Spleen (tissue), 11 donors: ENCODE data around the gene SLC2A4. TPM values are rescaled to one million over a fixed set of nuclear protein-coding genes. Genes with fewer than 3 reads are reported as not detected.

Experiments
- DNase-seq: peaks from one replicate; pipeline ENCODE4 v3.0.0-alpha.2; 2020
- H3K27ac ChIP-seq, 8 donors: fragments of 200-600 bp; sonication (generic) in 7 of 8; 1 replicate in 4 of 8; 2 replicates in 4 of 8; pipeline versions ENCODE4 v1.5.0 to v1.8.0; 2016 to 2021; ENCODE audit warnings: inconsistent platforms in 4 of 8, mild to moderate bottlenecking in 4 of 8, moderate library complexity in 1 of 8
- H3K27me3 ChIP-seq, 7 donors: fragments of 200-600 bp; sonication (generic) in 6 of 7; replicated peaks in 1 of 7; 1 replicate in 4 of 7; 2 replicates in 3 of 7; pipeline versions ENCODE4 v1.5.0 to v1.8.0; 2016 to 2021; ENCODE audit warnings: inconsistent platforms in 3 of 7, mild to moderate bottlenecking in 1 of 7
- H3K36me3 ChIP-seq, 6 donors: fragments of 200-600 bp; sonication (generic) in 5 of 6; 1 replicate in 4 of 6; 2 replicates in 2 of 6; pipeline versions ENCODE4 v1.5.0 to v1.8.0; 2016 to 2021; ENCODE audit warnings: inconsistent platforms in 2 of 6
- H3K4me1 ChIP-seq, 6 donors: fragments of 200-600 bp; sonication (generic) in 5 of 6; 1 replicate in 3 of 6; 2 replicates in 3 of 6; pipeline versions ENCODE4 v1.5.0 to v1.8.0; 2016 to 2021; ENCODE audit warnings: inconsistent platforms in 3 of 6
- H3K4me3 ChIP-seq, 8 donors: fragments of 200-600 bp; sonication (generic) in 7 of 8; 1 replicate in 4 of 8; 2 replicates in 4 of 8; pipeline versions ENCODE4 v1.5.0 to v1.8.0; 2016 to 2021; ENCODE audit warnings: inconsistent platforms in 4 of 8, mild to moderate bottlenecking in 4 of 8, moderate library complexity in 2 of 8
- H3K9me3 ChIP-seq, 8 donors: fragments of 200-600 bp; sonication (generic) in 7 of 8; 1 replicate in 4 of 8; 2 replicates in 4 of 8; pipeline versions ENCODE4 v1.5.0 to v1.8.0; 2016 to 2021; ENCODE audit warnings: inconsistent platforms in 4 of 8
- POLR2A ChIP-seq, 3 donors: fragments of 450-650 bp; IDR thresholded peaks; one replicate each; pipeline ENCODE4 v1.5.1; 2017; ENCODE audit warnings: antibody characterized with exemption in 3 of 3, mild to moderate bottlenecking in 1 of 3
- POLR2AphosphoS5 ChIP-seq, 3 donors: sonication (generic); formaldehyde crosslinking; IDR thresholded peaks; one replicate each; pipeline ENCODE4 v1.5.1; 2017; ENCODE audit warnings: antibody characterized with exemption in 3 of 3
- WGBS, 5 donors: extraction: QIAGEN DNeasy Blood & Tissue Kit in 3 of 5; methylation state at CpG; one replicate each; pipeline versions ENCODE4 v1.1.5 to v1.1.7; 2013 to 2018; 5-methylcytosine and 5-hydroxymethylcytosine counted together
- intact Hi-C: fragments of 100-400 bp; cut with DNase I; formaldehyde crosslinking; loops from one replicate; pipeline ENCODE4 v1.15.0; 2023; ENCODE audit warnings: low total_unique reads
- polyA plus RNA-seq, 3 donors: library from polyadenylated mRNA; stranded (reverse); fragments of 200-250 nt; gene quantifications; one replicate each; pipeline ENCODE4 v1.2.1, GENCODE V29; 2013
- total RNA-seq, 7 donors: library from RNA; depleted of rRNA in 3 of 7; stranded (reverse); fragments of >200 nt in 3 of 7; fragmentation: NEBNext Ultra II Directional in 4 of 7; extraction: Animal tissue kit (Norgen Biotek cat#: 25700) in 4 of 7; gene quantifications; one replicate each; pipeline versions ENCODE4 v1.1.0 to v1.2.1, GENCODE V29; 2016 to 2021
- TF ChIP-seq, protein P1 (sequence below), 11 experiments: fragments of 200-600 bp in 7 of 11; fragments of 450-650 bp in 4 of 11; sonication (generic) in 4 of 11; IDR thresholded peaks in 8 of 11; conservative IDR thresholded peaks in 3 of 11; 1 replicate in 7 of 11; 2 replicates in 4 of 11; pipeline versions ENCODE4 v1.4.0 to v1.8.0; 2016 to 2021; ENCODE audit warnings: antibody characterized with exemption in 11 of 11, inconsistent platforms in 4 of 11, mild to moderate bottlenecking in 1 of 11
- donor health status: healthy with polysubstance abuse.
- donor health status: DM: no; HTN: no; CAD: no; lungs with moderate emphysema.
- donor health status: DM: no; HTN: no; CAD: no.
- donor health status: Bipolar disorder and iron deficiency.
- donor health status: healthy.
- donor health status: DM: no; HTN: no; CAD: no.
- donor health status: DM: yes; HTN: yes; CAD: no.

SLC2A4 gene
- total and polyA plus RNA-seq, 10 donors, result 0.07 to 1.6 (median 0.49) TPM

DNA sequence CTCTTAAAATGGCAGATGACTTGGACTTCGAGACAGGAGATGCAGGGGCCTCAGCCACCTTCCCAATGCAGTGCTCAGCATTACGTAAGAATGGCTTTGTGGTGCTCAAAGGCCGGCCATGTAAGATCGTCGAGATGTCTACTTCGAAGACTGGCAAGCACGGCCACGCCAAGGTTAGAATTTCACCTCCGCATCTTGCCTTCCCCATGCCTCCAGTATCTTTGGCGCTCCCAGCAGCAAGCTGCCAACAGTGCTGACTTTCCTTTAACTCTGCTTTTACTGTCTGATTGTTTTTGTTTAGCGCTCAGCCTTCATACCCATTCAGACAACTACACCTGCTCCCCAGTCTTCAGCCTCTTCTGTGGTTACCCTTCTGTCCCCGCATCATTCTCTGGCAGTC lies 28.1 kb downstream of the SLC2A4 start:
- peak overlapping the region in 6 of 8 donors; percentile 90 to 97 (median 92) for H3K4me3 ChIP-seq
- no peak for DNase-seq
- peaks cover 0 to 52% (median 46%) of the 10 kb centered on the region in 6 donors for H3K36me3 ChIP-seq
- peaks cover 38 to 75% (median 63%) of the 10 kb centered on the region in 6 donors for H3K4me1 ChIP-seq
- TF ChIP-seq, protein P1, sequence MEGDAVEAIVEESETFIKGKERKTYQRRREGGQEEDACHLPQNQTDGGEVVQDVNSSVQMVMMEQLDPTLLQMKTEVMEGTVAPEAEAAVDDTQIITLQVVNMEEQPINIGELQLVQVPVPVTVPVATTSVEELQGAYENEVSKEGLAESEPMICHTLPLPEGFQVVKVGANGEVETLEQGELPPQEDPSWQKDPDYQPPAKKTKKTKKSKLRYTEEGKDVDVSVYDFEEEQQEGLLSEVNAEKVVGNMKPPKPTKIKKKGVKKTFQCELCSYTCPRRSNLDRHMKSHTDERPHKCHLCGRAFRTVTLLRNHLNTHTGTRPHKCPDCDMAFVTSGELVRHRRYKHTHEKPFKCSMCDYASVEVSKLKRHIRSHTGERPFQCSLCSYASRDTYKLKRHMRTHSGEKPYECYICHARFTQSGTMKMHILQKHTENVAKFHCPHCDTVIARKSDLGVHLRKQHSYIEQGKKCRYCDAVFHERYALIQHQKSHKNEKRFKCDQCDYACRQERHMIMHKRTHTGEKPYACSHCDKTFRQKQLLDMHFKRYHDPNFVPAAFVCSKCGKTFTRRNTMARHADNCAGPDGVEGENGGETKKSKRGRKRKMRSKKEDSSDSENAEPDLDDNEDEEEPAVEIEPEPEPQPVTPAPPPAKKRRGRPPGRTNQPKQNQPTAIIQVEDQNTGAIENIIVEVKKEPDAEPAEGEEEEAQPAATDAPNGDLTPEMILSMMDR (IDR thresholded peaks at IDR 0.05 in 8 of 11, conservative IDR thresholded peaks at IDR 0.05 in 3 of 11), result no peak
- no peak for TF ChIP-seq POLR2A (IDR thresholded peaks at IDR 0.05)
- TF ChIP-seq POLR2AphosphoS5 (IDR thresholded peaks at IDR 0.05), result peak in 1 of 3 donors; percentile 8
- intact Hi-C loops, result loop anchor here (10.0 kb wide), 1 partner anchor 265 kb away; the partner anchor contains the start of gene SLC16A11
- H3K9me3 ChIP-seq, result no peaks in the 10 kb centered on the region
- H3K27ac ChIP-seq, result peak overlapping the region in 7 of 8 donors; percentile 5 to 100 (median 99)
- WGBS, 5 donors, result 75 to 85% (median 79%) methylated on average over 12 of the region's 12 CpGs
- H3K27me3 ChIP-seq, result no peaks in the 10 kb centered on the region

DNA sequence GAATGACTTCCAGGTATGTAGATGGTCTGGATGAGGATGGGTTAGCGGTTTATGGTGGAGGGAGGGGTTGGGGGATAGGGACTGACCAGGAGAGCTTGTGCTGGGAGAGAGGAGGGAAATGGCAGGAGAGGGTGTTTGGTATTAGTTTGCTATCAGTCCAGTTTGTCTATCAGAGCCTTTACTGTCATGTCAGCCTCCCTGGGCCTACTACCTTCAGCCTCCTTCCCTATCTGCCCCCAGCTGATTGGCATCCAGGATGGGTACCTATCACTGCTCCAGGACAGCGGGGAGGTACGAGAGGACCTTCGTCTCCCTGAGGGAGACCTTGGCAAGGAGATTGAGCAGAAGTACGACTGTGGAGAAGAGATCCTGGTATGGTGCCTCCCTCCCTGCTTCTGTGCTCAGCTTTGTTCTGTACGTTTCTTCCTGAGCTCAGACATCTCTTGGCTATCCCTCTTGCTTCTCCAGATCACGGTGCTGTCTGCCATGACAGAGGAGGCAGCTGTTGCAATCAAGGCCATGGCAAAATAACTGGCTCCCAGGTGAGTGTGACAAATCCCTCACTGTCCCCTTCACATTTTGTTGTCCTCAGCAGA lies 29.7 kb downstream of the SLC2A4 start:
- Histone ChIP-seq H3K27me3 (no peaks in the 10 kb centered on the region), H3K4me1 (peaks cover 41 to 80% (median 69%) of the 10 kb centered on the region in 6 donors), H3K4me3 (no peak overlapping the region), H3K27ac (peak overlapping the region in 3 of 8 donors; percentile 34 to 100 (median 99)), H3K36me3 (peaks cover 0 to 58% (median 46%) of the 10 kb centered on the region in 6 donors), H3K9me3 (no peaks in the 10 kb centered on the region)
- TF ChIP-seq, protein P1 (IDR thresholded peaks at IDR 0.05 in 8 of 11, conservative IDR thresholded peaks at IDR 0.05 in 3 of 11), result no peak
- TF ChIP-seq POLR2AphosphoS5 (IDR thresholded peaks at IDR 0.05), result no peak
- TF ChIP-seq POLR2A (IDR thresholded peaks at IDR 0.05), result no peak
- 76 to 90% (median 85%) methylated on average over 7 of the region's 7 CpGs for WGBS, 5 donors
- intact Hi-C loops, result no loop called here
- no peak for DNase-seq

DNA sequence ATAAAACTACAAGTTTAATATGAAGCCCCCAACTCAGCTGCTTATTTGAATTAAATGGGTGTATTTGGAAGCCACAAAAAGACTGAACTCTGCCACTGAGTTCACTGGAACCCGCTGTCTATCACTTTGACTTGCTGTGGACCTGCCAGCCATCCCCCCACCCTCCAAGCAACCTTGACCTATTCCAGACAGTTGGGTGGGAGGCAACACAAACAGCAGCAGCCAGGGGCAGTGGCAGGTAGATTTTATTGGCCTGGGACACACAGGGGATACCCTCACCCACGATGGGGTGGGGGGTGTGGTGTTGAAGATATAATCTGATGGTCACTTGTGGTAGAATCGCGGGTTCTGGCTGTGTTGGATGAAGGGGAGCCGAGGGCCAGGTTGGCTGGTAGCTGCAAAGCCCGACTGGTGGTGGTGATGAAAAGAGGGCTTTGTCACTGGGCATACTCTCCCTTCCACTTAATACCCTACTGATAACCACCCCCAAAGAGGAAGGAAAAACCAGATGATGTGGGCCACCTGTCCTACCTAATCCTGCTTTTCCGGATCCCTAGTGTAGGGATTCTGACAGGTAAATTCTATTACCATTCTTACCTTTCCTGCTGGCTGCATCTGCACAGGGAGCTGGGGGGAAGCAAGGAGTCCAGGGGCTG lies 31.0 kb downstream of the SLC2A4 start:
- peaks cover 40 to 87% (median 70%) of the 10 kb centered on the region in 6 donors for H3K4me1 ChIP-seq
- H3K9me3 ChIP-seq, result no peaks in the 10 kb centered on the region
- DNase-seq, result no peak
- peak in 1 of 3 donors; percentile 20 for TF ChIP-seq POLR2AphosphoS5 (IDR thresholded peaks at IDR 0.05)
- TF ChIP-seq, protein P1 (IDR thresholded peaks at IDR 0.05 in 8 of 11, conservative IDR thresholded peaks at IDR 0.05 in 3 of 11), result no peak
- 61 to 89% (median 80%) methylated on average over 7 of the region's 7 CpGs for WGBS, 5 donors
- peak overlapping the region in 2 of 8 donors; percentile 93 to 99 for H3K27ac ChIP-seq
- intact Hi-C loops, result no loop called here
- no peak overlapping the region for H3K4me3 ChIP-seq
- H3K27me3 ChIP-seq, result no peaks in the 10 kb centered on the region
- peaks cover 0 to 69% (median 54%) of the 10 kb centered on the region in 6 donors for H3K36me3 ChIP-seq
